T-helper 1 cell treated with Interleukin-12 subunit alpha and Interleukin-12 subunit beta and Interleukin-4 antibody, amounts not matched to agents 30 ng/mL and 1 ng/mL, for 36 hours (primary cell): ENCODE data around the gene PTK6. TPM values are rescaled to one million over a fixed set of nuclear protein-coding genes. Genes with fewer than 3 reads are reported as not detected.

ENCODE experiments used
- intact Hi-C: fragments of 100-400 bp; cut with micrococcal nuclease; formaldehyde crosslinking; loops from one replicate; pipeline ENCODE4 v1.15.1; 2024
- total RNA-seq: library from RNA; stranded (reverse); gene quantifications from 2 replicates; pipeline ENCODE4 v1.2.3, GENCODE V29; 2022

PTK6 gene
- total RNA-seq, 1 donor from 2014 or later = 1.2 TPM

- intact Hi-C loops = no loop called here
These were observed 33.3 kb upstream of the PTK6 start for GRCh38 chr20:63570281-63571086.

GRCh38 chr20:63568986-63569949, 32.1 kb upstream of the PTK6 start:
- intact Hi-C loops = loop anchor here (5.0 kb wide), 1 partner anchor 68 kb away; no protein-coding TSS in a partner anchor

GRCh38 chr20:63568170-63568981, 31.2 kb upstream of the PTK6 start:
- intact Hi-C loops = loop anchor here (5.0 kb wide), 1 partner anchor 69 kb away; no protein-coding TSS in a partner anchor

DNA sequence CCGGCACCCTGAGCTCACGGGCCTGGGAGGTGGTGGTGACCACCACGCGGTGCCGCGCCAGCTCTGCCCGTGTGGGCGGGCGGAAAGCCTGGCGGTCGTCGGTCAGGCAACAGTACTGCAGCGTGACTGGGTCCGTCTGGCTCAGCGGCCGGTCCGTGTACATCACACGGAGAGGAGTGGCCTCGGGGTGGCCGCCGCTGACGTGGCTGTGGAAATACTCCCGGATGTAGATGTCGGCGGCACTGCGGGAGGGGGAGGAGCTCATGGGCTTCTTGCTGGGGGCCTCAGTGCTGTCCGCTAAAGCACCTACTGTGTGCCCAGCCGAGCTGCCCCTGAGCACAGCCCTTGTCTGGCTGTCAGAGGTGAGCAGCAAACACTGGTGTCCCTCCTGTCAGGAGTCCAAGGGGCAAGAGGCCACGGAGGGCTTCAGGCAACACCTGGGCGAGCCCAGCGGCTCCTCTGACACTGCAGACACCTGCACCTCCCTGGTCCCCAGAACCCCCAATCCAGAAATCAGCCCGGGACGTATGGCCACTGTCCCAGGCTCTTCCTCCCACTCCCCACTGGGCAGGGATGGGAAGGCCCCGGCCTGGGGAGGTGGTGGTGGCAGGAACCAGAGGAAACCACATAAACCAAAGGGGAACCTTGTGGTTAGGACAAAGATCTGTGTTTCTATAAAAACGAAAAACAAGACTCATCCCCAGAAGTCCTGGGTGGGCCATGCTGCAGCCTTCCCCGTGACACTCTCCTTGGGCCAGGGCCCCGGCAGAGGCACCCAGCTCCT, 30.4 kb upstream of the PTK6 start:
- intact Hi-C loops = loop anchor here (5.0 kb wide), 1 partner anchor 70 kb away; no protein-coding TSS in a partner anchor

DNA sequence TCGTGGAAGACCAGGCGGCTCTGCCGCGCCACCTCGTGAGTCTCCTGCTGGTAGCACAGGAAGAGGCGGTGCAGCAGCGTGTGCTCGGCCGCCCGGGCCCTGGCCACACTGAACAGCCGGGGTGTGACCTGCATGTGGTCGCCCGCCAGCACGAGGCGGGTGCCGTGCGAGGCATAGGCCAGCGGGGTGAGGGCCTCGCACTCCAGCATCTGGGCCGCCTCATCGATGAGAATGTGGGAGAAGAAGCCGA, 29.9 kb upstream of the PTK6 start:
- intact Hi-C loops = loop anchor here (5.0 kb wide), 1 partner anchor 70 kb away; no protein-coding TSS in a partner anchor

DNA sequence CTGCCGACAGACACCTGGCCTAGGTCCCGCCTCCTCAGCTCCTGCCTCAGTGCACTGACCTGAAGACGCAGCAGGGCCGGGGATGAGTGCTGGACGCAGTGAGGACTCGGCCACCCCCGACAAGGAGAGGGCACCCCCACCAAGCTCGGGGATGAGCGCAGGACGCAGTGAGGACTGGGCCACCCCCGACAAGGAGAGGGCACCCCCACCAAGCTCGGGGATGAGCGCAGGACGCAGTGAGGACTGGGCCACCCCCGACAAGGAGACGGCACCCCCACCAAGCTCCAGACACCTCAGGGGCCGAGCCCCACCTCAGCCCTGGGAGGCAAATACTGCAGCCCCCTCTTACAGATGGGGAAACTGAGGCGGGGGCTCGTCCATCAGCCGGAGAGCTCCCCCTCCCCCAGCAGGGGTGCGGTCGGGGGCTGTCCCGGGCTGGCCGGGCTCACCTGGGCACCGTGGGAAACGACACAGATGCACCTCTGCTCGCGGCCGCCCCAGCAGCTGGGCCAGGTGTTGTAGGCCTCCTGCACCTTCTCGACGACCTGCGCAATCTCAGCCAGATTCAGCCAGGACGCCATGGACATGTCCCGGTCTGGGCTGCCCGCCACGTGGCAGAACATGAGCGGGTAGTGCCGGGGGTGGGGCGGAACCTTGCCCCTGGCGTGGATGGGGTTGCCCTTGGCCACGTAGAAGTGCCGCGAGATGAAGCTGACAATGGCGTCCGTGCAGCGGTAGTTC, 29.4 kb upstream of the PTK6 start:
- intact Hi-C loops = loop anchor here (5.0 kb wide), 1 partner anchor 71 kb away; no protein-coding TSS in a partner anchor

GRCh38 chr20:63565699-63566335, 28.6 kb upstream of the PTK6 start:
- intact Hi-C loops = loop anchor here (5.0 kb wide), 1 partner anchor 71 kb away; no protein-coding TSS in a partner anchor

- intact Hi-C loops = loop anchor here (5.0 kb wide), 1 partner anchor 72 kb away; no protein-coding TSS in a partner anchor
These were observed 28.0 kb upstream of the PTK6 start for GRCh38 chr20:63565021-63565698.

GRCh38 chr20:63564036-63564810, 27.0 kb upstream of the PTK6 start:
- intact Hi-C loops = no loop called here

DNA sequence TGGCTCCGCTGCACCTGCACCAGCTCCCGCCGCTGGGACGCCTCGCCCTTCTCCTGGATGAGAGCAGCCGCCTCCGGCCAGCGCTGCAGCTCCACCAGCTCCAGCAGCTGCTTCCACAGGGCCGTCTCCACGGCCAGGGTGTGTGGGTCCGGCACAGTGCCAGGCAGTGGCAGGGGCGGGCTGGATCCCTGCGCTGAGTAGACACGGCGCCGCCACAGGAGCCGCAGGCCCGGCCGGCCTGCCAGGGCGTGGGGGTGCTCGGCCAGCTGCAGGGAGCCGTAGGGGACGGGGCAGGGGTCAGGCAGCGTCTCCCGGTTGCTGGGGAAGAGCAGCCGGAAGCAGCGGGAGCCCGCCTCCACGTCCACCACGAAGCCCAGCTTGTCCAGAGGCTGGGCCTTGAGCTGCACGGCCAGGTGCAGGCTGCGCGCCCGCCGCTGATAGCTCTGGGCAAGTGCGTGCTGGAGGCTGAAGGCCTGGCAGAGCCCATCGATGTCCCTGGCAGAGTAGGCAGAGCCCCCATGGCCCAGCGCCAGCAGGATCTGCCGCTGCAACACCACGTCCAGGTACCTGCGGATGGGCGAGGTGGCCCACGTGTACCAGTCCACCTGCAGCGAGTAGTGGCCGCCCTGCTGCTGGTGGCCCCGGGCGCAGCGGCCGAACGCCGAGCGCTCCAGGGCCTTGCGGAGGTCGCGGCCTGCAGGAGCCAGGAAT, 26.2 kb upstream of the PTK6 start:
- intact Hi-C loops = no loop called here

DNA sequence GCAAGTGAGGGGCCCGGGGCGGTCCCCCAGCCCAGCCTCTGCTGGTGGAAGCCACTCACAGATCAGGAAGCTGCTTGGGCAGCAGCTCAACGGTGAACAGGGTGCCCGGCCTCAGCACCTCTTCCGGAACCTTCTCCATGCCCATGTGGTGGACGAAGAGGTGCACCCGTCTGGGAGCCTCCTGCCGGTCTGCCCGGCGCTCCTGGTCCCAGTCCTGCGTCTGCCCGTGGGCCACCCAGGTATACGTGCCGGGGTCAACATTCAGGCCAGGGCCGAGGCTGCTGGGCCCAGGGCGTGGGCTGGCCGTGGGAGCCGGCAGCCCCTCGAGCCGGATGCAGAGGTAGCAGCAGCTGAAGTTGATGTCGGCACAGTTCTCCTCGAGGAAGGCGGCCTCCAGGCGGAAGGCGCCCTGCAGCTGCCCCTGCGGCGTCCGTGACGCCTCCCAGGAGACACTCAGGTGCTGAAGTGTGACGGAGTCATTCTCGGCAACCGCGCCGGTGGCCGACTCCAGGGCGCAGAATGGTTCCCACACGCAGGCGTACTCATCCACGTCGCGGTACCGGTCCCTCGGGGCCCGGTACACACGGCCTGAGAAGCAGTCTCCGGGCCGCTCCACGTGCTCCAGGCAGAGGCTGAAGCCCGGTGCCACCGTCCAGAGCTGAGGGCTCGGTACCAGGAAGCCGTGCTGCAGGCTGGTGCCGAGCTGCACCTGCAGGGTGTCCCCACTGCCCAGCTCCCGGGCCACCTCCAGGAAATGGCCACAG, 25.5 kb upstream of the PTK6 start:
- intact Hi-C loops = no loop called here

DNA sequence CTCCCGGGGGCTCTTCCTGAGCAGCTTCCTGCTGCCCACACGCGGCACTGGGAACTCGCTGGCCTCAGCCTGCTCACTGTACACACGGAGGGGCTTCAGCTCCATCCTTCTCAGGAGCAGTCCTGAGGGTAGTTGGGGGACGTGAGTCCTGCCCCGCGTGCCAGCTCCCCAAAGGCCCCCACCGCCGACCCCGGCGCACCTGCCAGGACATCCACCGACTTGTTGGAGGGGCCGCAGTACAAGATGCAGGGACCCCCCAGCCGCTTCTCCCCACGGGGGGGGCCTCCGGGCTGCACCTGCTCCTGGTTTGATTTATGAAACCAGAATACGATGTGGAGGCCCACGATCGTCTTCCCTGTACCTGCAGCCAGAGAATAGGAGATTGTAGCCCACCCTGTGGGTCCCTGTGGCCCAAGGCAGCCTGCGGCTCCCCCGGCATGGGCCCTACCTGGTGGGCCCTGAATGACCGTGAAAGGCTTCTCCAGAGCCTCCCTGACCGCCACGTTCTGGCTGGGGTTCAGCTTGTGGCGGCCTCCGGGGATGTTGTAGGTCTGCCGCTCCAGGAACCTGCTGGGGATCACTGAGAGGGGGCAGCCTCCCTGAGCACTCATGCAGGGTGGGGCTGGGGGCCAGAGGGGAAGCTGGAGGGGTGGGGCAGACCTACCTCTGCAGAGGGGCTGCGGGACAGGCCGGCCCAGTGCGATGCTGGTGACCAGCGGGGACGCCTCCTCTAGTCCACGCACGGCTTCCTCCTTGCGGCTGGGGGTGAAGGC, 24.6 kb upstream of the PTK6 start:
- intact Hi-C loops = no loop called here

GRCh38 chr20:63560856-63561609, 23.9 kb upstream of the PTK6 start:
- intact Hi-C loops = no loop called here

- intact Hi-C loops = no loop called here
These were observed 23.2 kb upstream of the PTK6 start for GRCh38 chr20:63560333-63560805.
